Left cardiac atrium (tissue), 4 donors: ENCODE results near the gene RARB. TPM values are rescaled to one million over a fixed set of nuclear protein-coding genes. Genes with fewer than 3 reads are reported as not detected.

ENCODE experiments used
- ATAC-seq, 2 donors: fragments of 200-7000 bp; cut with Tn5 transposase; one replicate each; pipeline ENCODE4 v1.9.1; 2020; ENCODE audit warnings: mild to moderate bottlenecking in 2 of 2, moderate library complexity in 2 of 2
- DNase-seq: peaks from one replicate; pipeline ENCODE4 v3.0.0-alpha.2; 2020
- intact Hi-C, 2 donors: fragments of 100-400 bp; cut with DNase I; formaldehyde crosslinking; loops; one replicate each; pipeline versions ENCODE4 v1.14.1 to v1.15.1; 2022 to 2023
- total RNA-seq, 2 donors: library from RNA; stranded (reverse); fragmentation: NEBNext Ultra II Directional; extraction: Animal tissue kit (Norgen Biotek cat#: 25700); gene quantifications; one replicate each; pipeline ENCODE4 v1.2.1, GENCODE V29; 2021
- donor health status: DM: no; HTN: yes; CAD: no.
- donor health status: DM: no; HTN: yes; CAD: no; lungs with severe emphysema.
- donor health status: DM: yes; HTN: yes; CAD: no.
- donor health status: Dilated cardiomyopathy.

The RARB gene
- total RNA-seq, 2 donors from 2014 or later = 12.1 to 24.1 TPM

DNA sequence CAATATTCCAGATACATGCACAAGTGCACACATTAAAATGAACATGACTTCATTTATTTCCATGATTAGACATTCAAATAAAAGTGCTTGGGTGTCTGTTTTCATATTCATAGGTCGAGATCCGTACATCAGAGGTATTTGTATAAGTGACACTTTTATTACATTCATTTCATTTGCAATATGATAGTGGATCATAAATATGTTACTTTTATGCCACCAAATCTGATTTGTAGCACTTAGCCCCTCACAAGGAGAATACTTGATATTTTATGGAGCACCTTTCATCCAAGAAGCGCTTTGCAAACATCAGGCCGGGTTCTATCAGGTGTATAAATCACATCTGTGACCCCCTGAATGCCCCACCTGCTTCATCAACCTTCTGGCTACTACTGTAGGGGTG is 136.0 kb downstream of the RARB start:
- no peak for ATAC-seq
- DNase-seq = no peak
- intact Hi-C loops = no loop called here

DNA sequence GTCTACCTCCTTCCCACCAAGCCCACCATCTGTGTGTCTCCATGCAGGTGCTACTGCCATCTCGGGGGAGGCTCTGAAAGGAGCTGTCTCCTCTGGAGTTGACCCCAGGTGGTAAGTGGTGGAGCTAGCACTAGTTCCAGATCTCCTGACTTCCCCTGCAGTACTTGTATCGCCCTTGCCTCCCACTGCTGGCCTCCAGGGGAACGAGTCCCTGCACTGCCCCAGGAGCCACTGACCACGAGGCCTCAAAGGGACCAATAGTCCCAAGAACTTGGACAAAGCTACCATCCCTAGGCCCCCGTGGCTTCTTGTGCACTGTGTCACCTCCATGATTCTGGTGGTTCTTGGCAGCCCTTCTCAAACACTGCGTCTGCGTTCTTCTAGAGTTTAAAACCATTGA is 137.7 kb downstream of the RARB start:
- ATAC-seq (no peak), DNase-seq (no peak)
- intact Hi-C loops = no loop called here

DNA sequence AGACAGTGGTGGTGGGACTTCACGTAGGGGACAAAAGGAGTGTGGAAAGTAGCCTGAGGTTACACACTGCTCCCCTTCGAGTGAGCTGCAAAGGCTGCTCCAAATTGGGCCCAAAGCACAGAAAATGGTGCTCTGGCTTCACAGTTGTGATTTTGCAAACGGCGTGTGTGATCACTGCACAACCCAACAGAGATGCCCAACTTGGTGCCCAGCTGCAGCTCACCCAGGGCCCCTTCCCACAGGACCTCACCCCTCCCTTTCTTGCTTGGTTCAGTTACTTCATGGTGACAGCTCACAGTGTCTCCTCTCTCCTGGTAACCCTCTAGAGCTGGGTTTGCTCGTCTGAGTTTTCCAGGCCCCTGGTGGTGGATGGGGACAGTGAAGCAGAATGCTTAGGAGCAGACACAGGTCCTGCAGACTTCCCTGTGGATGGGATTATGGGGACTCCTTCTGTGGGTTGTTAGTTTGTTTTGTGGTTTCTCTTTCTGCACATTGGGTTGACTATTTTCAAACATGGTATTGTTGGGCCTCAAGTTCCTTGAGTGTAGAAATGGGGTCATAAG is 138.4 kb downstream of the RARB start:
- ATAC-seq (no peak), DNase-seq (no peak)
- intact Hi-C loops = no loop called here

DNA sequence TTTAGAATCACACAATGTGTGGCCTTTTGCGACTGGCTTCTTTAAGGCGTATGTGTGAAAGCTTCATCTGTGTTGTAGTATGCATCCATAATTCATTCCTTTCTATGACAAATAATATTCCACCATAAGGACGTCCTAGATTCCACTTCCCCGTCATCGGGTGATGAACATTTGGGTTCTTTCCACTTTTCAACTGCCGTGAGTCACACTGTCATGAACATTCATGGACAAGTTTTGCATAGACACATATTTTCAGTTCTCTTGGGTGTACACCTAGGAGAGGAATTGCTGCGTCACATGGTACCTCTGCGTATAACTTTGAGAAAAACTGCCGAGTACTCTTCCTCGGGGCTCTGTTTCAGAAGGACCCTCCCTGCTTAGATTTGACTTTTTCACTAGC is 139.3 kb downstream of the RARB start:
- no peak for ATAC-seq
- intact Hi-C loops = no loop called here

DNA sequence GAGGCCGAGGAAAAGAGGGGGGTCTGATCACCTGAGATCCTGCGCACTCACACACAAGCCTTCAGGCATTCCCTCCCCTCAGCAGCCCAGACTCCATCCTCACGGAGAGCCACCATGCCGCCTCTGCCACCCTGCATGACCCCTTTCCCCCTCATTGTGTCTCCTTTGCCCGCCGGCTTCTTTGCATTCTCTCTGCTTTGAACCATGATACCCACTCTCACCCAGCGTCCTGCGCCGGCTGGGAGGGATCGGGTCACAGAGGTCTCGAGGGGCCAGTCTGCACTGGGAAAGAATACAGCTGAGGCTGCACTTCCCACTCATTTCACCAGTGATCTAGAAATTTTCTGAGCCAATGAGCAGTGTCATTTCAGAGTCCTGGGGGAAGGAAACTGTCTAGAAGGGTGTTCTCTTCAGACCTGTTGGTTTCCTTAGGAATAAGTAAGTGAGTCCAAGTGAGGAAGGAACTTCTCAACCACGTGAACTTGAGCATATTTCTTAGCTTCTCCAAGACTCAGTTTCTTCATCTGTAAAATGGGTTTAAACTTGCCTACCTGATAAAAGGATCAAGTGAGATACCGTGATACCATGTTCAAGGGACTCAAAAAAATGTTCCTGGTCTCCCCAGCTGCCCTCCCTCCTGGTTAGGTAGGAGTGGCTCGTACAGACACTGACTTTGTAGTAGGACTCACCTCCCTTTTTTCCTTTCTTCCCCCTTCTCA is 139.9 kb downstream of the RARB start:
- intact Hi-C loops = no loop called here
- no peak for DNase-seq
- ATAC-seq = no peak

More for the DNA sequence above, 139.3 kb downstream of the RARB start:
- DNase-seq = no peak

DNA sequence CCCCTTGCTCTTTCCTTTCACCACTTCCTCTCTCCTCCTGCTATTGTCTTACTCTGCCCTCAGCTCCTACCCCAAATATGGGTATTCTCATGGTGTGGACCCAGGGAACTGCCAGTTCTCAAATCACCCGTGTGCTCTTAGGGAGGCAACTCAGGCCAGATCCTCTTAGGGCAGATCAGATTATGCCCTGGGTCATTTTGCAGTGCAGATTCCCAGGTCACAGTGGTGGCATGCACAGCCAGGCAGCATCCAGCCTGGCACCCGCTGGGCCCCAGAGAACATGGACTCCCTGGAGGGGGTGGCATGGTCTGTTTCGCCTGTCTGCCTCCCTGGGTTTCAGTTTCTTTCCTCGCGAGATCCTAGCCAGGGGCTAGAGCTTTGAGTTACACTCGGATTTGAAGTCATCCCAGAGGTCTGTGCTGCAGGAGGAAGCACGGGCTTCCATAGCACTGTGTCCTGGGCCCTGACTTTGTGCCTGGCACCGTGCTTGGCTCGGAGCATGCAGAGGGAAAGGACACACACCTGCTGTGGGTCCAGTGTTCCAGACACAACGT is 140.5 kb downstream of the RARB start:
- ATAC-seq (peak; percentile 39 to 53), DNase-seq (no peak)
- intact Hi-C loops = no loop called here

DNA sequence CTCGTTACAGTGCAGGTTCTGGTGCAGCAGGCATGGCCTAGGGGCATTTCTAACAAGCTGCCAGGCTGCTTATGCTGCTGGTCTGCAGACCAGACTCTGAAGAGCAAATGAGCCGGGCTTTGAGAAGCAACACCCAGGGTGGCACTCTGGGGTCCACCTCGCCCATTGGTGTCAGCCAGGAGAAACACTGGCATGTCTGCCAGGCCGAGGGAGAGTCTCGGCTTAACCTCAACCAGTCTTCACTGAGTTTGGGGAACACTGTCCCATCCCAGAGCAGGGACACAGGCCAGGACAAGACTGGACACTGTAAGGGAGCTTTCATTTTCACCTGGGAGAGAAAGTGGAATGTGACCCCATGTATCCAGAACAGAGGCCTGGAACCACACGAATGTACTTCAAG is 143.2 kb downstream of the RARB start:
- DNase-seq (no peak), ATAC-seq (no peak)
- intact Hi-C loops = no loop called here

DNA sequence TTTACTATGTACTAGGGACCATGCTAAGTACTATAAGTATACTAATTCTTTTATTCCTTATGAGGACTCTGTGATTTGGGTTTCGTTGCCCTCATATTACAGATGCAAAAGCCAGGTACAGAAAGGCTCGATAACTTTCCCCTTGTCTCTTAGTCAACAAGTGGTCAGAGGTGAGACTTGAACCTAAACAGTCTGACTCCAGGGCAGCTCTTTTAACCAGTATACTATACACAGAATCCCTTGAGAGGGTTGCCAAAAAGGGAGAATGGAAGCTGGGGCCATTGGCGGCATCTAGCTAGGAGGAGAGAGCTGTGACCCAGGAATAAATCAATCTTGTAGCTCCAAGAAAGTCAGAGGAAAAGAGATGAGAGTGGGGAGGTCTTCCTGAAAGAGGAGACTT is 144.3 kb downstream of the RARB start:
- DNase-seq (no peak), ATAC-seq (no peak)
- intact Hi-C loops = no loop called here

DNA sequence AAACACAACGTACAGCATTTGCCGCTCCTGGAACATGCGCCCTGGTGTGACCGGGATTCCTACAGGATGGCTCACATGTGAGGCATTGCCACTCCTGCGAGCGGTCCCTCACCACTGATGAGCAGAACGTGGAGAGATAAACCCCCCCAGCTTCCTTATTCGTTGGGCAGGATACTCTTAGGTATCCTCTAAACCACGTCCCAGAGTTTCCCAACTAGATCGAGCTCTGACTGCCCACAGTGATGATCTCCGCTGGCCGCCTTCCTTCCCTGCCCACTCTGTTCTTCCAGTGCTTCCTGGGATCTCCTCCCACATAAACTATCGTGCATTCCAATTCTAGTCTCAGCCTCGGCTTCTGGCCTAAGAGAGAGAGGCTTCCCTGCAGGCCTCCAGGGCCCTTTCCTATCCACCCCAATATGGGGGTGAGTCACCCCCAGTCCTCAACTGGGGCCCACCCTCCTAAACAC is 144.9 kb downstream of the RARB start:
- intact Hi-C loops = no loop called here
- DNase-seq (no peak), ATAC-seq (peak; percentile 7 to 32)

DNA sequence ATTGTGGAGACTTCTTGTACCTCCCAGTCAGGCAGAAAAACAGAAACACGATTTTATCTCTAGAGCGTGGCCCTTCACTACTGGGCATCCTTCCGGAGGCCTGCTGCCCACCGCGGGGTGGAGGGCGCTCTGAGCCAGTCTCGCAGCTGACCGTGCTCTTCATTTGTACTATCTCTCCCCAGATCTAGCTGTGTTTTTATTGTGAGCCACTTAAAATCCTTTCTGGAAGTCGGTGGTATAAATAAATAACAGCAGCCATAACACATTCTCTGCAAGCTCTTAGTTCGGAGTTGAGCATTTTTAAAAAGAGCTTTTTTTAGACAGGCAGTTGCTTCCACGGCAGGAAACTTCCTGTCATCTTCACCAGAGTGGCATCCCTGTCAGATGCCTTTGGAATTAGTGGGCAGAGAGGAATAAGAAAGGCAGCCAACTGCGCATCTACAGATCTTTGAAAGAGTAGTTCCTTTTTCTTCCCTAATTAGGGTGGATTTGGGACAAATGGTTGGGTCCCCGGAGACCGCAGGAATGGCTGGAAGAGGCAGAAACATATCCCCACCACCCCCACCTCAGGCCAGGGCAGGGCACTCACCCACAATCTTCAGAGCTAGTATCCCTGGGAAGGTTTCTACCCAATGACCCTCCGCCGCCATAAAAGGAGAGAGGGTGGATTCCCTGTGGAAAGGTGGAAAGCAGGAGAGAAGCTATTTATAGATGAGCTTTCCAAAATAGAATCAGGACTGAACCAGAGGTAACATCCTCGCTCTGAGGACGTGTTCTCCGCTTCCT is 145.5 kb downstream of the RARB start:
- intact Hi-C loops = no loop called here
- peak; percentile 39 to 57 for ATAC-seq
- no peak for DNase-seq

DNA sequence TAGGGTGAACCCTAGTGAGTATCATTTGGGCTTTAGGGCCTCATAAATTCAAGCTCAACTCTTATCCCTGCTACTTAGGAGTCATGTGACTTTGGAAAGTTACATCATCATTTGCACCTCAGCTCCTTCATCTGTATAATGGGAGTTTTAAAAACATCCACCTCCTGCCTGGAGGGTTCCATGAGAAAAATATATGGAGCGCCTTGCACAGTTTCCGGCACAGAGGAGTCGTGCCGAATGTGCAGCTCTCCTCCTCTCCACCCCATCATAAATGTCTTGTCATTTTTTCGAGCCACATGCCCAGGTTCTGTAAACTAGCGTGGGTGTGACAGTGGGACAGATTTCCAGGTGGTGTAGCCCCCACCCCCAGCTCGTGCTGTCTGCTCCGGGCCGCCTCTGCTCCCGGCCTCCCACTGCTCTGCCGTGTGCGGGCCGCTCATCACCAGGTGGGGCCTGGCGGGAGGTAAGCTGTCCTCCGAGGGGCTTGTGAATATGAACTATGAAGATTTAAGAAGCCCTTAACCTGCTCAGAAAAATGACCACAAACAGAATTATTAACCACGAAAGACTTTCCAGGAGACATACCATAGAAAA is 146.2 kb downstream of the RARB start:
- intact Hi-C loops = no loop called here
- ATAC-seq (no peak), DNase-seq (no peak)

DNA sequence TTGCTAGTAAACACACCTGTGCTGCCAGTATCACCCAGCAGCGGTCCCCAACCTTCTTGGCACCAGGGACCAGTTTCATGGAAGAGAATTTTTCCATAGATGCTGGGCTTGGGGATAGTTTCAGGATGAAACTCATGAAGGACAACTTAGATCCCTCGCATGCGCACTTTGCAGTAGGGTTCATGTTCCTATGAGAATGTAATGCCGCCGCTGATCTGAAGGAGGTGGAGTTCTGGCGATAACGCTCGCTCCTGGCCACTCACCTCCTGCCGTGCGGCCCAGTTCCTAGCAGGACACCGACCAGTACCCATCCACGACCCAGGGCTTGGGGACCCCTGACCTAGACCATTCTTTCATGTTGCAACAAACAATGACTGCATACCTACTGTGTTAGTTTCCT is 146.9 kb downstream of the RARB start:
- no peak for DNase-seq
- ATAC-seq = no peak
- intact Hi-C loops = no loop called here

DNA sequence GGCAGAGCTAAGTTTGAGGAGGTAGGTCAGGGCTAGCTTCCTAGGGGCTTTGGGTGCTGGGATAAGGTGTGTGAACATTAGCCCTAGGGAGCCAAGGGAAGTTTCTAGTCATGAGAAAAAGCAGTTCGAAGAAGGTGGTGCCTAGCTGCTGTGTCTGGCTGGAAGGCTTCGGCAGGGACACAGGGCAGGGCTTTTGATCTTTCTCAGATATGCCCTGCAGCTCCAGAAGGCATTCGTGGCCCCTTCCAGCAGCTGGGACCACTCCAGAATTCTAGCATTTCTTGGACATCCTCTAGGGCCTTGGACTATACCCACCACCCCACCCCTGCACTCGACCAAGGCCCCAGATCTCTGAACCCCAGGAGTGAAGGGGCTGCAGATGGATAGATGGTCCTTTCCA is 148.1 kb downstream of the RARB start:
- ATAC-seq (no peak), DNase-seq (no peak)
- intact Hi-C loops = no loop called here

DNA sequence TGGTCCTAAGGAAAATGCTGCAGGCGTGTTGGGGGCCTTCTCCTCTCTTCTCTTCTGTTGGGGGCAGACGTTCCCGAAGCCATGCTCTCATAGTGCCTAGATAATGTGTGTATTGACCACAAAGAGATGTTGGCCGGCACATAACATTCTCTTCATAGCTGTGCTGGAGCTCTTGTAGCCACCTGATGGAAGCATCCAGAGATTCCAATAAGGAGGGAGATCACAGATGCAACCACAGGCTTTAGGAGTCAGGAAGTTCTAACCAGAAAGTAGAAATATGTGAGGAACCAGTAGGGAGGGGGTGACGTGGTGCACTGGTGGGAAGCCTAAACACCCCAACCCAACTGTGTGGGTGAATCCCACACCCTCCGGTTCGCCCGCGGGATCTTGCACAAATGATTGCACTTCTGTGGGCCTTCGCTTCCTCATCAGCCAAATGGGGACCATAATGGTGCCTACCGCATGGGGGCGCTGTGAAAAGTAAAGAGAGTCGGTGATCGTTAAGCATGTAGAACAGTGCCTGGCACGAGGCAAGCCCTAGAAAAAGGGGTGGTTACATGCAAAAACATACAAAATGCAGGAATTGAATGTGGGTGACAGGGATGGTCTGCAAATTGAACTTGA is 148.9 kb downstream of the RARB start:
- ATAC-seq = no peak
- intact Hi-C loops = no loop called here
- DNase-seq = no peak

DNA sequence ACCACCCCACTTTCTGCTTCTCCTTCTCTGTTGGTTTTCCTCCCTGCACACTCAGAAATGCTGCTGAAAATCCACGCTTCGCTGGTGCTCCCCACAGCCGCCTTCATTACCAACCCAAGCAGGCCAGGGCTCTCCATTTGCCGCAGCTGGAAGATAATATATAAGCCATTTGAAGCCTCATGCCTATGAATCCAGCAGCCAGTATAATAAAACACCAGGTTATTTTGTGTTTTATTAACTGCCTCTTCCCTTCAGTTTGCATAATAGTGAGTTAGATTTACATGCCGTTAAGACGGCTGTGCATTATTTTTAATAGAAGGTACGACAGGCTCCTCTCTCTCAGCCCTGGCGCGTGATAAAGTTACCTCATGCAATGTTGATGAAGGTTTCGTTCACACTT is 150.0 kb downstream of the RARB start:
- ATAC-seq = no peak

DNA sequence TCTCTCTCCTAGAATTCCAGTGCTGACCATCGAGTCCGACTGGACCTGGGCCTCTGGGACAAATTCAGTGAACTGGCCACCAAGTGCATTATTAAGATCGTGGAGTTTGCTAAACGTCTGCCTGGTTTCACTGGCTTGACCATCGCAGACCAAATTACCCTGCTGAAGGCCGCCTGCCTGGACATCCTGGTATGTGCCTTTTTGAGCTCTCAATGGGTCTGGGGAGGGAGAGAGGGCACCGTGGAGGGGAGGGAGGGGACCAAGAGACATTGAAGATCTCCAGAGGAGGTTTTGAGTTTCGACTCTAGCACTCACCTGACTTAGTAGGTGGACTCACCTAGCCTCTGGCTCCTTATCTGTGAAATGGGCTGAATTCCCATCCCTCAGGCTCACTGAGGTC is 152.5 kb downstream of the RARB start:
- ATAC-seq = no peak
- intact Hi-C loops = no loop called here
- DNase-seq = no peak

More for the DNA sequence above, 150.0 kb downstream of the RARB start:
- DNase-seq = no peak
- intact Hi-C loops = no loop called here

DNA sequence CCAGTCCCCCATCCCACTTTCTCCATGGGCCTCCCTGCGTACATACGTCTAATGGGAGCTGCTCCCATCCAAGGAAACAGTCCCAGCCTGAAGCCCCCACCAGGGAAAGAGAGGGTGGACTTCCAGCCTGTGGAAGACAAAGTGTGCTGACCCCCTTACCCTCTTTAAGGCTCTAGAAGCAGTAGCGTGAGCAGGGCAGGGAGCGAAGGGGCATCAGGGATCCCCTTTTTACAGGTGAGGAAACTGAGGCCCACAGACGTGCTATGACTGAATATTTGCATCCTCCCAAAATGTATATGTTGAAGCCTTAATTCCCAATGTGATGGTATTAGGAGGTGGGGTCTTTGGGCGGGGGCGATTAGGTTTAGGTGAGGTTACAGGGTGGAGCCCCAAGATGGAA is 153.3 kb downstream of the RARB start:
- DNase-seq = no peak
- intact Hi-C loops = no loop called here
- no peak for ATAC-seq

DNA sequence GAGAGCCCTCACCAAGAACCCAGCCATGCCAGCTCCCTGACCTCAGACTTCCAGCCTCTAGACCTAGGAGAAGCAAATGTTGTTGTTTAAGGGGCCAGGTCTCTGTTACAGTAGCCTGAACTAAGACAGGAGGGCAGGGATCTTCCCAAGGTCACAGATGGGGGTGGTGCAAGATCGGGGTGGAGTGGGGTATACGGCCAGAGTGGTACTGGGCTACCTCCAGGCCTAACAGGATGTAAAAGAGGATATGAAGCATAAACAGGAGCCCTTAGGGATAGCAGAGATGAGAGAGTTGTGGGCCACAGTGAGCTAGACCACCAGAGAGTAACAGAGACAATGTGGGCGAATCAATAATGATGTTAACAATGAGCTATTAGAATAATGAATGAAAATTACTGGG is 153.8 kb downstream of the RARB start:
- ATAC-seq (no peak), DNase-seq (no peak)
- intact Hi-C loops = no loop called here

DNA sequence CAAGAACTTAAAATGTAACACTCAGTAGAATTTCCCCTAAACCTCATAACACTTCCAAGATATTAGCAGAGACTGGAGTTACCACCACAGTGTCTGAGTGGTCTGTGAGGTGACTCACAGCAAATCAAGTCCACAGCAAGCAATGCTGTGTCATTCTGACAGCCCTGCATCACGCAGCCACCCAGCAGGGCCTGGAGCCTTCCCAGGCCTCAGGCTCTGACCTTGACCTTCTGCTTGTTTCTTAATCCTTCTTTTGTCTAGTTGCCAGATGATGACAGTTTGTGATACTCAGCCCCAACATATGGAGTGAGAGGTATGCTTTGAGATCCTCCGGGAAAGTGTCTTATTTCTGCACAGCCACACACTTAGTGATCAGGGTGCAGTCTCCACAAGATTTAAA is 154.2 kb downstream of the RARB start:
- intact Hi-C loops = no loop called here
- DNase-seq (no peak), ATAC-seq (peak in 1 of 2 donors; percentile 37)
